Left lung (tissue), 10 donors: Measurements from ENCODE around the gene ELMOD1. TPM values are rescaled to one million over a fixed set of nuclear protein-coding genes. Genes with fewer than 3 reads are reported as not detected.

Experiments used
- ATAC-seq: fragments of 200-7000 bp; cut with Tn5 transposase; one replicate; pipeline ENCODE4 v1.9.1; 2020; ENCODE audit warnings: moderate library complexity
- DNase-seq, 4 donors: peaks; one replicate each; pipeline ENCODE4 v3.0.0-alpha.2; 2013 to 2020
- H3K27ac ChIP-seq, 2 donors: fragments of 200-600 bp; sonication (generic) in 1 of 2; one replicate each; pipeline versions ENCODE4 v1.5.0 to v1.8.0; 2020 to 2021
- H3K27me3 ChIP-seq, 2 donors: fragments of 200-600 bp; sonication (generic) in 1 of 2; one replicate each; pipeline versions ENCODE4 v1.5.0 to v1.8.0; 2020 to 2021
- H3K36me3 ChIP-seq, 2 donors: fragments of 200-600 bp; sonication (generic) in 1 of 2; one replicate each; pipeline versions ENCODE4 v1.5.0 to v1.8.0; 2020 to 2021
- H3K4me1 ChIP-seq, 2 donors: fragments of 200-600 bp; one replicate each; pipeline ENCODE4 v1.8.0; 2021
- H3K4me3 ChIP-seq, 2 donors: fragments of 200-600 bp; sonication (generic) in 1 of 2; one replicate each; pipeline versions ENCODE4 v1.5.0 to v1.8.0; 2020 to 2021; ENCODE audit warnings: mild to moderate bottlenecking in 1 of 2
- H3K9me3 ChIP-seq, 2 donors: fragments of 200-600 bp; sonication (generic) in 1 of 2; one replicate each; pipeline versions ENCODE4 v1.5.0 to v1.8.0; 2020 to 2021
- CTCF ChIP-seq, 2 donors: fragments of 200-600 bp; sonication (generic) in 1 of 2; IDR thresholded peaks; one replicate each; pipeline versions ENCODE4 v1.5.0 to v1.8.0; 2021; ENCODE audit warnings: antibody characterized with exemption in 2 of 2
- intact Hi-C, 2 donors: fragments of 100-400 bp; cut with DNase I; formaldehyde crosslinking; loops; one replicate each; pipeline versions ENCODE4 v1.11.2 to v1.14.2; 2022
- polyA plus RNA-seq, 6 donors: library from polyadenylated mRNA; unstranded; fragments of 120-200 nt; gene quantifications; one replicate each; pipeline ENCODE4 v1.2.1, GENCODE V29; 2013; ENCODE audit not compliant: insufficient read length in 6 of 6
- total RNA-seq, 2 donors: library from RNA; stranded (reverse); fragmentation: NEBNext Ultra II Directional; extraction: Animal tissue kit (Norgen Biotek cat#: 25700); gene quantifications; one replicate each; pipeline ENCODE4 v1.2.1, GENCODE V29; 2021
- donor health status: DM: no; HTN: yes; CAD: no.
- donor health status: DM: no; HTN: no; CAD: no.

Gene ELMOD1
- total and polyA plus RNA-seq, 8 donors = 0.96 to 7.7 (median 5.6) TPM

GRCh38 chr11:107619926-107620325 lies 29.0 kb downstream of the ELMOD1 start:
- intact Hi-C loops = no loop called here
- no peak overlapping the region for H3K4me3 ChIP-seq
- DNase-seq (no peak), ATAC-seq (no peak)
- TF ChIP-seq CTCF (IDR thresholded peaks at IDR 0.05) = no peak
- H3K9me3 ChIP-seq = no peaks in the 10 kb centered on the region
- H3K27ac ChIP-seq = no peak overlapping the region
- no peaks in the 10 kb centered on the region for H3K4me1 ChIP-seq
- H3K36me3 ChIP-seq = no peaks in the 10 kb centered on the region
- peaks cover 0 to 8% of the 10 kb centered on the region in 2 donors for H3K27me3 ChIP-seq

DNA sequence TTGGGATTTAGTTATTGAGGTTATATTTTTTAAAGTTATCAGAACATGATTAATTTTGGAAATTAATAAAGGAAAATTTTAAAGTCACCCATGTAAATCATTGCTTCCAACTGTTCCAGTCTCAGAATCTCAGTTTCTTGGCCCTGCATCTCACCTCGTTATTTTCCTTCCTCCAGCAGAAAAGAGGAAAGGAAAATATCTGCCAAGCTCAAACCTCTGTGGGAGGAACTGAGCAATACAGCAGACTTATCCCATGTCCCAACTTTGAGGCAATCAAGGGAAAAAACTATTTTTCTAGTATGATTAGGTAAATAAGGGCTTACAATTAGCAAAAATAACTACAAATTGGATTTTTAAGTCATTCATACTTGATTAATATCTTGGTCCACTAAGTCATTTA lies 30.1 kb downstream of the ELMOD1 start:
- no peaks in the 10 kb centered on the region for H3K4me1 ChIP-seq
- no peak for DNase-seq
- H3K9me3 ChIP-seq = no peaks in the 10 kb centered on the region
- intact Hi-C loops = no loop called here
- no peak for TF ChIP-seq CTCF (IDR thresholded peaks at IDR 0.05)
- peaks cover 0 to 12% of the 10 kb centered on the region in 2 donors for H3K27me3 ChIP-seq
- no peak for ATAC-seq
- H3K27ac ChIP-seq = no peak overlapping the region
- no peak overlapping the region for H3K4me3 ChIP-seq
- no peaks in the 10 kb centered on the region for H3K36me3 ChIP-seq

- no peak for DNase-seq
- no peak for ATAC-seq
- H3K27me3 ChIP-seq = peaks cover 0 to 12% of the 10 kb centered on the region in 2 donors
- H3K36me3 ChIP-seq = no peaks in the 10 kb centered on the region
- intact Hi-C loops = no loop called here
- TF ChIP-seq CTCF (IDR thresholded peaks at IDR 0.05) = no peak
- no peaks in the 10 kb centered on the region for H3K9me3 ChIP-seq
- no peak overlapping the region for H3K4me3 ChIP-seq
- no peak overlapping the region for H3K27ac ChIP-seq
- H3K4me1 ChIP-seq = no peaks in the 10 kb centered on the region
These were observed 32.2 kb downstream of the ELMOD1 start for GRCh38 chr11:107623183-107623582.

DNA sequence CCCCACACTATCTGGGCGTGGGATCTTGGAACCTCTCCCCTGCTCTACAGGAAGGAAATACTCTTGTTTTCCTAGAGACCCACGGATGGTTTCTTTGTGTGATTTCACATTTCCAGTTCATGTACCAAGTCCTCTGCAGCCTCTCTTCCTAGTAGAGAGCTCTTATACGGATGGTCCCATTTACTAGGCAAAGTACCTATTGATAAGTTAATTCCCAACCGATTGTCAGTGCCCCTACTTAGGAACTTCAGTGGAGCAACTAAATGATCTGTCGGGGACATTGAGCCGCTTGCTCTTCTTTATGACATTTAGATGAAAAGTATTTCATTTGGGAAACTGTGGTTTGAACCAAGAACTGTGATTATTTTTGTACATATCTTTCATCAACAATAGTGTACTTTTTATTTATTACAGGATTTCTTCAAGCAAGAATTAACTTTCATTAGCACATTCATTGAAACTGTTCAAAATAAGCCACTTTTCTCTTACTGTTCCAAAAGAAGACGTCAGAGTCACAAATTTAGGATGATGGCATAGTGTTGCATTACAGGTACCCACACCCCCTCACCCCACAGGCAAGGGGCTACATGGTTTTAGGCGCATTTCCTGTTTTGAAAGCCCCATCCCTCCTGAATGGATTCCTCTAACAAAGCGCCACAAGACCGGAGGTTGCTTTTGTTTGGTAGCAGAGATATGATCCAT lies 34.2 kb downstream of the ELMOD1 start:
- ATAC-seq = no peak
- intact Hi-C loops = no loop called here

DNA sequence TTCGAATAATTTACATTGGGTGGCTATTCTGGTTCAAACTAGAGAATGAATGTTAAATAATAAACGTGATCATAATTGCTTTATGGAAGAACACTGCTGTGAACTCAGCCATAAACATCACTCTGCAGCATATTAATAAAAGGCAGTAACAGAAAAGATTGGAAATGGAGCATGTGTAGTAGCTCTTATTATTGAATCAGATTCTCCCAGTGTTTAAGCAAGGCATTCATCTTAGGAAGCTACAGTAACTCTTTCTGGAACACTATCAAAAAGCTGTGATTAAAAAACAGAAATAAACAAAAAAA lies 34.7 kb downstream of the ELMOD1 start:
- no peak overlapping the region for H3K4me3 ChIP-seq
- intact Hi-C loops = no loop called here
- H3K4me1 ChIP-seq = no peaks in the 10 kb centered on the region
- no peaks in the 10 kb centered on the region for H3K9me3 ChIP-seq
- peaks cover 0 to 12% of the 10 kb centered on the region in 2 donors for H3K27me3 ChIP-seq
- H3K27ac ChIP-seq = no peak overlapping the region
- TF ChIP-seq CTCF (IDR thresholded peaks at IDR 0.05) = no peak
- ATAC-seq (no peak), DNase-seq (no peak)
- H3K36me3 ChIP-seq = no peaks in the 10 kb centered on the region

More for the DNA sequence above, 34.2 kb downstream of the ELMOD1 start:
- H3K4me3 ChIP-seq = no peak overlapping the region
- H3K27me3 ChIP-seq = peaks cover 0 to 12% of the 10 kb centered on the region in 2 donors
- no peaks in the 10 kb centered on the region for H3K9me3 ChIP-seq
- no peak for DNase-seq
- TF ChIP-seq CTCF (IDR thresholded peaks at IDR 0.05) = no peak
- H3K27ac ChIP-seq = no peak overlapping the region
- H3K4me1 ChIP-seq = no peaks in the 10 kb centered on the region
- no peaks in the 10 kb centered on the region for H3K36me3 ChIP-seq
